GM10248 (cell line): ENCODE results near the gene MUC2.

Source experiments
- CTCF ChIA-PET: fragments of 300-600 bp; sonication (Branson Sonifier 250); formaldehyde crosslinking; extraction: SDS; loops from one replicate; lab custom pipeline; 2021; ENCODE audit warnings: antibody characterized with exemption; lab: Yijun Ruan, JAX
- POLR2A ChIA-PET: fragments of 350-650 bp; sonication (Branson Sonifier 250); formaldehyde crosslinking; extraction: SDS; loops from one replicate; lab custom pipeline; 2020; ENCODE audit warnings: antibody characterized with exemption; lab: Yijun Ruan, JAX
- DNase-seq: peaks from one replicate; pipeline ENCODE4 v3.0.0; 2012; ENCODE audit errors: extremely low spot score
- TF ChIP-seq, protein P1 (sequence below): IDR thresholded peaks from 2 replicates; pipeline ENCODE4 v1.5.1; 2012; ENCODE audit warnings: mild to moderate bottlenecking, low read depth; ENCODE audit errors: extremely low read depth, missing control alignments, control extremely low read depth

MUC2 gene

DNA sequence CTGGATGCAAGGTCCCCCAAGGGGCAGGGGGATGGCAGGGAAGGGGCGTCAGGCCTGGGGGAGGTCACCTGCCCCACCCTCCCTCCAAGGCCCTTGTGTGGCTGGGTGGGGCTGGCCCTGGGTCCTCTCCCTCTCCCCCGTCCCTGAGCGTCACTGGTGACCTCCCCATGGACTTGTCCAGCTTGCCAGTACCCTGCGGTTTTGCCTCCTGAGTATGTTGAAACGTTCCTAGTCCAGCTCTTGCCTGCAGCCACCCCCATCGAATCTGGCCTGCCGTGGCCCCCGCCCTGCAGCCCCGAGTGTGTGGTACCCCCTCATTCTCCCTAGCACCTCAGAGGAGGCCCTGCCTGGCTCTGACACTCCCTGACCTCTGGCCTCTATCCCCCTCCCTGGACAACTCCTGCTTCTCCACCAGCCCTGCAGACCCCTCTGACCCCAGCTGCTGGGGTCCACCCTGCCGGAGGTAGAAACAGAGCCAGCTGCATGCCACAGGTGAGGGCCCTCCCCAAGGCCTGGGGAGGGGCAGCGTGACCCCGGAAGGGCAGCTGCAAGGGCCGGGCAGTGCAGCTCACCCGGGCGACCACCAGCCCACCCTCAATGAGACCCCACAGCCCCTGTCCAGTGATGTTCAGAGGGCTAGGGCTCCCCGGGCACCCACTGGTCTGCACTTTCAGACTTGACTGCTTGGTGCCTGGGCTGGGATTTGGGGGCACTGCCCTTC, 34.1 kb upstream of the MUC2 start:
- ChIA-PET CTCF (no interaction called here), POLR2A (no interaction called here)
- no peak for DNase-seq
- TF ChIP-seq, protein P1, sequence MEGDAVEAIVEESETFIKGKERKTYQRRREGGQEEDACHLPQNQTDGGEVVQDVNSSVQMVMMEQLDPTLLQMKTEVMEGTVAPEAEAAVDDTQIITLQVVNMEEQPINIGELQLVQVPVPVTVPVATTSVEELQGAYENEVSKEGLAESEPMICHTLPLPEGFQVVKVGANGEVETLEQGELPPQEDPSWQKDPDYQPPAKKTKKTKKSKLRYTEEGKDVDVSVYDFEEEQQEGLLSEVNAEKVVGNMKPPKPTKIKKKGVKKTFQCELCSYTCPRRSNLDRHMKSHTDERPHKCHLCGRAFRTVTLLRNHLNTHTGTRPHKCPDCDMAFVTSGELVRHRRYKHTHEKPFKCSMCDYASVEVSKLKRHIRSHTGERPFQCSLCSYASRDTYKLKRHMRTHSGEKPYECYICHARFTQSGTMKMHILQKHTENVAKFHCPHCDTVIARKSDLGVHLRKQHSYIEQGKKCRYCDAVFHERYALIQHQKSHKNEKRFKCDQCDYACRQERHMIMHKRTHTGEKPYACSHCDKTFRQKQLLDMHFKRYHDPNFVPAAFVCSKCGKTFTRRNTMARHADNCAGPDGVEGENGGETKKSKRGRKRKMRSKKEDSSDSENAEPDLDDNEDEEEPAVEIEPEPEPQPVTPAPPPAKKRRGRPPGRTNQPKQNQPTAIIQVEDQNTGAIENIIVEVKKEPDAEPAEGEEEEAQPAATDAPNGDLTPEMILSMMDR, result no peak

DNA sequence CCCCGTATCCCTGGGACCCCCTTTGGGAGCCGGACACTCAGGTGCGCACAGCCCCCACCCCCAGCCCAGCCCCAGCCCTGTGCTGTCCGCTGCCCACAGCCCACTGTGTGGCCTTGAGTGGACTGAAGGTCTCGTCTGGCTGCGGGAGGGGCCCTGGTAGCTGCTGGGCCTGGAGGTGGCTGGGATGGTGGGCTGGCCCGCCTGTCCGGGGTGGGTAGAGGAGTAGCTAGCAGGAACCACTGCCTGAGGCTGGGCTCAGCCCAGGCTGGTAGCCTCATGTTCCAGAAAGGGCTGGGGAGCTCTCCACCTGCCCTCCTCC, 33.6 kb upstream of the MUC2 start:
- POLR2A ChIA-PET, result no interaction called here
- DNase-seq, result no peak
- CTCF ChIA-PET, result no interaction called here

DNA sequence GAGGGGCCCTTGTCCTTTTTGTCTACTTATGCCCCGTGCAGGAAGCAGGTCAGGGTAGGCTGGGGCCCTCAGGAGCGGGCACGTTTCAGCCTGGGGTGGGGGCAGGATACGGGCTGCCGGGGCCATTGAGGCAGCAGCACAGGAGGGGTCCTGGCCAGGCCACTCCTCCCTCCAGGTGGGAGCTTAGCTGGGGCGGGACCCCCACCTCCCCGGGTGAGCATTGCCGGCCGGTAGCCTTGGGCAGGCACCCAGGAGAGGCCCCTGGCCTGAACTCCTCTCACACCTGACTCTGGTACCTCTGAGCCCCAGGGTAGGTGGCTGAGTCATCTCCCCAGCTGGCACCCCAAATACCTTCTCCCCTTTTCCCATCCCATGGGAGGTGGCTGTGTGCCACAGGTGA, 33.2 kb upstream of the MUC2 start:
- CTCF ChIA-PET, result interaction anchor here (2.5 kb wide), 1 partner anchor 193 kb away, joined by 7 read pairs; no protein-coding TSS in a partner anchor
- TF ChIP-seq, protein P1, result no peak
- POLR2A ChIA-PET, result no interaction called here
- DNase-seq, result no peak

More for the DNA sequence above, 33.6 kb upstream of the MUC2 start:
- TF ChIP-seq, protein P1, result no peak

DNA sequence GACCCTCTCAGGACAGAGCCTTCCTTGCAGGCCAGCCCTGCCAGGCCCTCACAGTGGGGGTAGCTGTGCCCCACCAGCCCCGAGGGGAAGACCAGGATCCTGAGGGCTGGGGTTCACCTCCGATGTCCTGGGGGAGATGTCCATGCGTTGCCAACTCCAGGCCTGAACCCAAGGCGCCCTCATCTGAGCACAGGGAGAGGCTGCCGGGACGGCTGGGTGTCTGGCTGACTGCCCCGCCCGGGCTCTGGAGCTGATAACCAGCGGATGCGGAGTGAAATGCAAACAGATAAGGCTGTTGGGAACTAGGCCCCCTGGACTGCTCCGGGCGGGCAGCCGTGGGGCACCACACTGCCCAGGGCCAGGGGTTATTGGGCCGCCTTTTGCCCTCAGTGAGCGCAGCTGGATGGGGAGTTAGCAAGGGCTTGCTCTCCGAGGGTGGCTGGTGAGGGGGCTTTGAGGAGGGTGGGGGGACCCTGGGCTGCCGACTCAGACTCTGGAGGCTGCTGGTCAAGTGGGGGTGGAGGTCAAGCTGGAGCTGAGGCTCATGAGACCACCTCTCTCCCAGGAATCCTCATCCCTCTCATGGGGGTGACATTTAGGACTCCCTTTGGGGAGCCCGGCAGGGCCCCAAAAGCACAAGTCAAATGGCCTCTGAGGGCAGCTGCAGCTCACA, 32.6 kb upstream of the MUC2 start:
- POLR2A ChIA-PET, result no interaction called here
- CTCF ChIA-PET, result interaction anchor here (1.3 to 2.5 kb wide), 2 partner anchors 9 to 194 kb away, joined by 7 to 8 read pairs; no protein-coding TSS in a partner anchor
- TF ChIP-seq, protein P1, result no peak
- no peak for DNase-seq

DNA sequence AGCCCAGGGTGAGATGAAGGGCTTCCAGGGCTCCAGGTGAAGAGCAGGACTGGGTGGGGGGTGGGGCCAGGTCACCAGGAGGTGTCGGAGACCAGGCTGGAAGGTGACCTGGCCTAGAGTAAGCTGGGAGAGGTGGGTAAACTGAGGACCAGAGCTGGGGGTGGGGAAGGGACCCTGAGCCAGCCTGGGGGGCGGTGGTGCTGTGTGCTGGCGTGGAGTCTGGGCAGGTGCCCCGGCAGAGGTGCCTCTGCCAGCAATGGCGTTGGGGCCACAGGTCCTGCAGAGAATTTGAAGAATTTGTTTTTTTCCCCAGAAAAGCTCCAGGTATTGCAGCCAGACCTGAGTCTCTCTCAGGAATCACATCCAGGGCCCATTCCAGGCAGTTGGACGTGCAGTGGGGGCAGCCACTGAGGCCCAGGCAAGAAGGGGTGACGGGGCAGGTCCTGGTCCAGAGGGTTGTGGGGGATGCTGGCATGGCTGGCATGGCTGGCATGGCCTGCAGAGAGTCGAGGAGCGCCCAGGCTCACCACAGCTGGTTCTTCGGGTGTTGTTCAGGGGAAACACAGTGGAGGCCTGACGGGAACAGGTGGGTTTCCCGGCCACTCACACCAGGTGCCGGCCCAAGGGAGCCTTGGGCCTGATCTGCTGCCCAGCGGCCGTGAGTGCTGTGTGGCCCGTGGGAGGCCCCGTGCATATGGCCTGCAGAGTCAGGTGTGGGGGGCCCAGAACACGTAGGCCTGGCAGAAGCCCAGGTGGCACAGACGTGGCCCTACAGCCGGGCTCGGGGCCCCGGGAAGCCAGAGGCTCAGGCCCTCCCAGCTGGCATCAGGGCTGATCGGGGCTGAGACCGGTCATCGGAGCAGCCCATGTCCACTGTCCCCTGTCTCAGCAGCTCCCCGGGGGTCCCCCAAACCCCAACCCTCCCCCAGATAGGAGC, 31.8 kb upstream of the MUC2 start:
- CTCF ChIA-PET, result interaction anchor here (0.8 to 2.5 kb wide), 3 partner anchors 8 to 195 kb away, joined by 3 to 8 read pairs (median 7); no protein-coding TSS in a partner anchor
- no peak for DNase-seq
- POLR2A ChIA-PET, result interaction anchor here (0.6 kb wide), 2 partner anchors 538 to 1357 kb away, joined by 3 read pairs; no protein-coding TSS in a partner anchor
- TF ChIP-seq, protein P1, result no peak
